DND-41 (cell line): ENCODE measurements around the gene CTTNBP2NL.

ENCODE experiments used
- EZH2 ChIP-seq: IDR thresholded peaks from 3 replicates; pipeline ENCODE4 v1.6.1; 2012; ENCODE audit warnings: borderline replicate concordance, low read depth, mild to moderate bottlenecking, moderate library complexity, low read length, inconsistent platforms; ENCODE audit not compliant: severe bottlenecking
- TF ChIP-seq, protein P1 (sequence below): IDR thresholded peaks from 2 replicates; pipeline ENCODE4 v1.5.1; 2012; ENCODE audit warnings: borderline replicate concordance, low read length, moderate library complexity, mild to moderate bottlenecking; ENCODE audit not compliant: poor library complexity, severe bottlenecking; ENCODE audit errors: extremely low read depth

GRCh38 chr1:112346801-112347350 is 49.1 kb upstream of the CTTNBP2NL start:
- TF ChIP-seq, protein P1, sequence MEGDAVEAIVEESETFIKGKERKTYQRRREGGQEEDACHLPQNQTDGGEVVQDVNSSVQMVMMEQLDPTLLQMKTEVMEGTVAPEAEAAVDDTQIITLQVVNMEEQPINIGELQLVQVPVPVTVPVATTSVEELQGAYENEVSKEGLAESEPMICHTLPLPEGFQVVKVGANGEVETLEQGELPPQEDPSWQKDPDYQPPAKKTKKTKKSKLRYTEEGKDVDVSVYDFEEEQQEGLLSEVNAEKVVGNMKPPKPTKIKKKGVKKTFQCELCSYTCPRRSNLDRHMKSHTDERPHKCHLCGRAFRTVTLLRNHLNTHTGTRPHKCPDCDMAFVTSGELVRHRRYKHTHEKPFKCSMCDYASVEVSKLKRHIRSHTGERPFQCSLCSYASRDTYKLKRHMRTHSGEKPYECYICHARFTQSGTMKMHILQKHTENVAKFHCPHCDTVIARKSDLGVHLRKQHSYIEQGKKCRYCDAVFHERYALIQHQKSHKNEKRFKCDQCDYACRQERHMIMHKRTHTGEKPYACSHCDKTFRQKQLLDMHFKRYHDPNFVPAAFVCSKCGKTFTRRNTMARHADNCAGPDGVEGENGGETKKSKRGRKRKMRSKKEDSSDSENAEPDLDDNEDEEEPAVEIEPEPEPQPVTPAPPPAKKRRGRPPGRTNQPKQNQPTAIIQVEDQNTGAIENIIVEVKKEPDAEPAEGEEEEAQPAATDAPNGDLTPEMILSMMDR, result no peak
- TF ChIP-seq EZH2, result no peak
